ENCODE results near the gene MBTD1.
"Not testable (repeated sequence)": the region's sequence is repeated elsewhere in the genome, so short reads cannot be mapped to it uniquely, and the experiment has no call there.

The MBTD1 gene

DNA sequence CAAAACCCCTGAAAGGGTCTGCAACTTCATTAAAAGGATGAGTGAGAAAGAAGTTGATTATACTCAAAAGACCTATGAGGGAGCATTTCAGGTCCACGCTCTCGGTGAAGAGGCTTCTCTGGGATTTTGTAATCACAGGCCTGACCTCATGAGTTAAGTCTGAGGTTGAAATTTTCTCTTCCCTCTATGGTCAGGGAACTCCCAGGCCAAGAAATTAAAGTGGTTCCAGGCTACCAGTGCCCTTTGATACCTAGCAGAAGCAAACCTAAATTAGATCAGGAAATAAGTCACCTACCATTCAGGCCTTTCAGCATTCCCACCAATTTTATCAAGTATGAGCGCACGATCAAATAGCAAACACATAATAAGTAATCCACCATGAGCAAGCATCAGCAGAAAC is 27.9 kb downstream of the MBTD1 start:
- TF ChIP-seq, protein P1, sequence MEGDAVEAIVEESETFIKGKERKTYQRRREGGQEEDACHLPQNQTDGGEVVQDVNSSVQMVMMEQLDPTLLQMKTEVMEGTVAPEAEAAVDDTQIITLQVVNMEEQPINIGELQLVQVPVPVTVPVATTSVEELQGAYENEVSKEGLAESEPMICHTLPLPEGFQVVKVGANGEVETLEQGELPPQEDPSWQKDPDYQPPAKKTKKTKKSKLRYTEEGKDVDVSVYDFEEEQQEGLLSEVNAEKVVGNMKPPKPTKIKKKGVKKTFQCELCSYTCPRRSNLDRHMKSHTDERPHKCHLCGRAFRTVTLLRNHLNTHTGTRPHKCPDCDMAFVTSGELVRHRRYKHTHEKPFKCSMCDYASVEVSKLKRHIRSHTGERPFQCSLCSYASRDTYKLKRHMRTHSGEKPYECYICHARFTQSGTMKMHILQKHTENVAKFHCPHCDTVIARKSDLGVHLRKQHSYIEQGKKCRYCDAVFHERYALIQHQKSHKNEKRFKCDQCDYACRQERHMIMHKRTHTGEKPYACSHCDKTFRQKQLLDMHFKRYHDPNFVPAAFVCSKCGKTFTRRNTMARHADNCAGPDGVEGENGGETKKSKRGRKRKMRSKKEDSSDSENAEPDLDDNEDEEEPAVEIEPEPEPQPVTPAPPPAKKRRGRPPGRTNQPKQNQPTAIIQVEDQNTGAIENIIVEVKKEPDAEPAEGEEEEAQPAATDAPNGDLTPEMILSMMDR (IDR thresholded peaks at IDR 0.05), result no peak
- Histone ChIP-seq H3K4me3 (ENCODE audit: low read depth in 1 of 2, low read length in 1 of 2) (no peak overlapping the region), H3K27ac (no peak overlapping the region), H3K4me1 (ENCODE audit: control insufficient read depth in 1 of 2, insufficient read depth in 1 of 2, low read depth in 1 of 2, low read length in 1 of 2) (peaks cover 0 to 10% of the 10 kb centered on the region in 2 experiments), H3K9me3 (no peaks in the 10 kb centered on the region), H3K36me3 (no peaks in the 10 kb centered on the region), H3K27me3 (no peaks in the 10 kb centered on the region)

DNA sequence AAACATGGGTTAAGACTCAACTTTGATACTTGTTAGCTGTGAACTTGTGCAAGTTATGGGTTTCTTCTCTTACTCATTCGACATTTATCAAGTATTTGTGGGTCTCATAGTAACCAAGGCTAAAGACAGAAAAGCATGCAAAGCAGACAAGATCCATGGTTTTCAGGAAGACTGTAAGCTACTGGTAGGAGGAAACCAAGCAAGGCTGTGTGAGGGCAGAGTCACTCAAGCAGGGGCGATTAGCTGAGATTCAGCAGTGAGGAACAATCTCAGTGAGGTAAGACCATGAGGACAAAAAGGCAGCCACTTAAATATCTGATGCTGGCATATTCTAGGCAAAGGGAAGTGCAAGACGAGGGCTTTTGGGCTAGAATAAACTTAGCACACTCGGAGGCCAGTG is 29.5 kb downstream of the MBTD1 start:
- TF ChIP-seq, protein P1 (IDR thresholded peaks at IDR 0.05), result no peak
- Histone ChIP-seq H3K4me3 (ENCODE audit: low read depth in 1 of 2, low read length in 1 of 2) (no peak overlapping the region), H3K36me3 (no peaks in the 10 kb centered on the region), H3K27me3 (no peaks in the 10 kb centered on the region), H3K4me1 (ENCODE audit: control insufficient read depth in 1 of 2, insufficient read depth in 1 of 2, low read depth in 1 of 2, low read length in 1 of 2) (peaks cover 0 to 10% of the 10 kb centered on the region in 2 experiments), H3K27ac (peak overlapping the region; percentile 11), H3K9me3 (no peaks in the 10 kb centered on the region)

DNA sequence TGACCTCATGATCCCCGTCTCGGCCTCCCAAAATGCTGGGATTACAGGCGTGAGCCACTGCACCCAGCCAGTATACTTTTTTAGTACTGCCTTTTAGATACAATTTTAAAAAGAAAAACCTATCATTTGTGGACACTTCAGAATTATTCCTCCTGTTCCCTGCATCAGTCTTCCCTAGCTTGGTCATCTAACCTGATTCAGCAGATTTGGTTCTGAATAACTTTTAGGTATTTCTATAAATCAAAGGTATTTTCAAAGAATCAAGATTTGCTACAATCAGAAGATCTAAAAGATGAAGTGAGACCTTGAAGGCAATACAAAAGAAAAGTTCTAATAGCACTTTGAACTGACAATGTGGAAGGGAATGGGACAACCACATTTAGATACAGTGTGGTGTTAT is 30.0 kb downstream of the MBTD1 start:
- Histone ChIP-seq H3K27ac (no peak overlapping the region), H3K4me1 (ENCODE audit: control insufficient read depth in 1 of 2, insufficient read depth in 1 of 2, low read depth in 1 of 2, low read length in 1 of 2) (peaks cover 0 to 10% of the 10 kb centered on the region in 2 experiments), H3K27me3 (no peaks in the 10 kb centered on the region), H3K9me3 (no peaks in the 10 kb centered on the region), H3K4me3 (ENCODE audit: low read depth in 1 of 2, low read length in 1 of 2) (no peak overlapping the region), H3K36me3 (peaks cover 2% of the 10 kb centered on the region)
- TF ChIP-seq, protein P1 (IDR thresholded peaks at IDR 0.05), result no peak

DNA sequence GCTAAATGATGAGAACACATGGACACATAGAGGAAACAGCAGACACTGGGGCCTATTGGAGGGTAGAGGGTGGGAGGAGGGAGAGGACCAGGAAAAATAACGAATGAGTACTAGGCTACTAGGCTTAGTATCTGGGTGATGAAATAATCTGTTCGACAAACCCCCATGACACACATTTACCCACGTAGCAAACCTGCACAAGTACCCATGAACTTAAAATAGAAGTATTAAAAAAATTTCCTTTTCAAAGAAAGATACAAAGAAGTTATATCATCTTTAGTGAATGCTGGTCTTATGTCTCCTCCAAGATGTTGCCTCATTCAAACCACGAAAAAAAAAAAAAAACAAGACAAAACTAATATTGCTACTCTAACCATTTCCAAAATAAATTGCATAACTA is 31.7 kb downstream of the MBTD1 start:
- TF ChIP-seq, protein P1 (IDR thresholded peaks at IDR 0.05), result no peak
- Histone ChIP-seq H3K4me1 (ENCODE audit: control insufficient read depth in 1 of 2, insufficient read depth in 1 of 2, low read depth in 1 of 2, low read length in 1 of 2) (peaks cover 0 to 10% of the 10 kb centered on the region in 2 experiments), H3K27me3 (no peaks in the 10 kb centered on the region), H3K36me3 (peaks cover 14% of the 10 kb centered on the region), H3K4me3 (ENCODE audit: low read depth in 1 of 2, low read length in 1 of 2) (no peak overlapping the region), H3K9me3 (no peaks in the 10 kb centered on the region), H3K27ac (no peak overlapping the region)

DNA sequence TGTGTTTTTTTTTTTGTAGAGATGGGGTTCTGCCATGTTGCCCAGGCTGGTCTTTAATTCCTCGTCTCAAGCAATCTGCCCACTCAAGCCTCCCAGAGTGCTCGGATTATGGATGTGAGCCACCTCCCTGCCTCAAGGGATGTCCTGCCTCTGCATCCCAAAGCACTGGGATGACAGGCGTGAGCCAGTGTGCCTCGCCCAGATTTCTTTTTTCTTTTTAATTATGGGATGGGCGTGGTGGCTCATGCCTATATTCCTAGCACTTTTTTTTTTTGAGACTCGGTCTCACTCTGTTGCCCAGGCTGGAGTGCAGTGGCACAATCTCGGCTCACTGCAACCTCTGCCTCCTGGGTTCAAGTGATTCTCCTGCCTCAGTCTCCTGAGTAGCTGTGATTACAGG is 34.3 kb downstream of the MBTD1 start:
- H3K36me3 ChIP-seq, result peaks cover 39% of the 10 kb centered on the region
- not testable (repeated sequence) for H3K4me3 ChIP-seq (ENCODE audit: low read depth in 1 of 2, low read length in 1 of 2); H3K4me1 ChIP-seq (ENCODE audit: control insufficient read depth in 1 of 2, insufficient read depth in 1 of 2, low read depth in 1 of 2, low read length in 1 of 2); H3K27ac ChIP-seq; H3K27me3 ChIP-seq; H3K9me3 ChIP-seq

DNA sequence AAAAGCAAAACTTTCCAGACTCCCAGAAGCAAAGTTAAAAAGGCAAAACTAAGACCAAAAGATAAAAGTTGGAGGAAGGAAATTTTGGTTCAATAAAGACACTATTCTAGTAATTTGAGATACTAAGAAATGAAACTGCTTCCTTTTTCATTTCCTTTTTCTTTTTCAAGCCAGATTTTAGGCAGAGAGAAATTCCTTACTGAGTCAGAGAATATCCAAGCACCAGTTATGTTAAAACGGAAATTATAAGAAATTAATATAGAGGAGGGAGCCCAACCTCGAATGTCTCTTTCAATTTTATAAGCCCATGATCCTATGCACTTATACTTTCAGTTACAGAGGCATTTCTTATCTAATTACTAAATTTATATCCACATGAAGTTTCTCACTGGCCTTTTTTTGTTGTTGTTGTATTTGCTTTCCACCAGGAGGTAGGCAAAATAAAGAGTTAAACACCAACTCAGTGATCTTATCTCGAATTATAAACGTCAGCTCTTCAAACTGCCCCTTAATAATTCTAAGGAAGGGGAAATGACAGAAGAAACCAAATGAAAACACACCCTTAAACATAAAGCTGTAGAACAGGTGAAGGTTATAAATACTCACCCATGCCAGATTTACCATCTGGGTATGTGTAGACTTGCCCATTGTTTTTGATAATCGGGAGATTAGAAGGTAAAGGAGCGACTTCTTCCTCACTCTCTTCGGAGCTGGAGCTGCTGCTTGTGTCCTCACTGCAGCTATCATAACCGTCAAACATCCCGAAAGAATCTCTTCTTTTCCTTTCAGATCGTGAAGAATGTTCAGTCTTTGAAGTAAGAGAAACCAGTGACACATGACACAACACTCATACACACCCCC is 35.2 kb downstream of the MBTD1 start:
- Histone ChIP-seq H3K4me3 (ENCODE audit: low read depth in 1 of 2, low read length in 1 of 2) (no peak overlapping the region), H3K27ac (no peak overlapping the region), H3K36me3 (peaks cover 48% of the 10 kb centered on the region), H3K27me3 (no peaks in the 10 kb centered on the region), H3K4me1 (ENCODE audit: control insufficient read depth in 1 of 2, insufficient read depth in 1 of 2, low read depth in 1 of 2, low read length in 1 of 2) (peaks cover 0 to 5% of the 10 kb centered on the region in 2 experiments), H3K9me3 (no peaks in the 10 kb centered on the region)
- TF ChIP-seq, protein P1 (IDR thresholded peaks at IDR 0.05), result no peak

All from neutrophil (primary cell).